ENCODE data around the gene FLNA.

Gene FLNA, protein sequence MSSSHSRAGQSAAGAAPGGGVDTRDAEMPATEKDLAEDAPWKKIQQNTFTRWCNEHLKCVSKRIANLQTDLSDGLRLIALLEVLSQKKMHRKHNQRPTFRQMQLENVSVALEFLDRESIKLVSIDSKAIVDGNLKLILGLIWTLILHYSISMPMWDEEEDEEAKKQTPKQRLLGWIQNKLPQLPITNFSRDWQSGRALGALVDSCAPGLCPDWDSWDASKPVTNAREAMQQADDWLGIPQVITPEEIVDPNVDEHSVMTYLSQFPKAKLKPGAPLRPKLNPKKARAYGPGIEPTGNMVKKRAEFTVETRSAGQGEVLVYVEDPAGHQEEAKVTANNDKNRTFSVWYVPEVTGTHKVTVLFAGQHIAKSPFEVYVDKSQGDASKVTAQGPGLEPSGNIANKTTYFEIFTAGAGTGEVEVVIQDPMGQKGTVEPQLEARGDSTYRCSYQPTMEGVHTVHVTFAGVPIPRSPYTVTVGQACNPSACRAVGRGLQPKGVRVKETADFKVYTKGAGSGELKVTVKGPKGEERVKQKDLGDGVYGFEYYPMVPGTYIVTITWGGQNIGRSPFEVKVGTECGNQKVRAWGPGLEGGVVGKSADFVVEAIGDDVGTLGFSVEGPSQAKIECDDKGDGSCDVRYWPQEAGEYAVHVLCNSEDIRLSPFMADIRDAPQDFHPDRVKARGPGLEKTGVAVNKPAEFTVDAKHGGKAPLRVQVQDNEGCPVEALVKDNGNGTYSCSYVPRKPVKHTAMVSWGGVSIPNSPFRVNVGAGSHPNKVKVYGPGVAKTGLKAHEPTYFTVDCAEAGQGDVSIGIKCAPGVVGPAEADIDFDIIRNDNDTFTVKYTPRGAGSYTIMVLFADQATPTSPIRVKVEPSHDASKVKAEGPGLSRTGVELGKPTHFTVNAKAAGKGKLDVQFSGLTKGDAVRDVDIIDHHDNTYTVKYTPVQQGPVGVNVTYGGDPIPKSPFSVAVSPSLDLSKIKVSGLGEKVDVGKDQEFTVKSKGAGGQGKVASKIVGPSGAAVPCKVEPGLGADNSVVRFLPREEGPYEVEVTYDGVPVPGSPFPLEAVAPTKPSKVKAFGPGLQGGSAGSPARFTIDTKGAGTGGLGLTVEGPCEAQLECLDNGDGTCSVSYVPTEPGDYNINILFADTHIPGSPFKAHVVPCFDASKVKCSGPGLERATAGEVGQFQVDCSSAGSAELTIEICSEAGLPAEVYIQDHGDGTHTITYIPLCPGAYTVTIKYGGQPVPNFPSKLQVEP (N-terminal part only)

GRCh38 chrX:154374313-154375155, at the start of gene FLNA:
TSS of gene FLNA (minus strand) at chrX:154374634. CDS start at chrX:154371245, 3,389 bp downstream.
- DNase-seq, result peak in 16 of 42 donors; percentile 11 to 69 (median 40)
- intact Hi-C loops (cut with DNase I), result loop anchor here (10.0 kb wide), 1 partner anchor 160 kb away; no protein-coding TSS in a partner anchor

DNA sequence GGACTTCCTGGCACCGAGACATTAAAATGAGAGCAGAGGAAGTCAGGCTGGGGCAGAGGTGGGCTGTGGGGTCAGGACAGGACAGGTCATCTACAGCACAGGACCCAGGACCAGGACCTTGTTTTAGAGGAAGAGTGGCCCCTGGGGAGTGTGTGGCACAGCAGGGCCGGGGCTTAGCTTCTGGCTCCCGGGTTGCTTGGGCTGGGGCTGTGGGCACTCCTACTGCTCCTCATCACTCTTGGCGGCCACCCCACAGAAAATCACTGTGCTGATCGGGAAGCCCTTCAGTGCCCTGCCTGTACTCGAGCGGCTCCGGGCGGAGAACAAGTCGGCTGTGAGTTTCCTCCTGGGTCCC, 45.9 kb upstream of the FLNA start:
- intact Hi-C loops (cut with DNase I), result no loop called here
- DNase-seq, result no peak

GRCh38 chrX:154419688-154420401, 45.4 kb upstream of the FLNA start:
- intact Hi-C loops (cut with DNase I), result no loop called here
- no peak for DNase-seq

- intact Hi-C loops (cut with DNase I), result no loop called here
- no peak for DNase-seq
Measured at GRCh38 chrX:154419189-154419588, 44.8 kb upstream of the FLNA start.

- no peak for DNase-seq
Measured at GRCh38 chrX:154417157-154417556, 42.7 kb upstream of the FLNA start.

DNA sequence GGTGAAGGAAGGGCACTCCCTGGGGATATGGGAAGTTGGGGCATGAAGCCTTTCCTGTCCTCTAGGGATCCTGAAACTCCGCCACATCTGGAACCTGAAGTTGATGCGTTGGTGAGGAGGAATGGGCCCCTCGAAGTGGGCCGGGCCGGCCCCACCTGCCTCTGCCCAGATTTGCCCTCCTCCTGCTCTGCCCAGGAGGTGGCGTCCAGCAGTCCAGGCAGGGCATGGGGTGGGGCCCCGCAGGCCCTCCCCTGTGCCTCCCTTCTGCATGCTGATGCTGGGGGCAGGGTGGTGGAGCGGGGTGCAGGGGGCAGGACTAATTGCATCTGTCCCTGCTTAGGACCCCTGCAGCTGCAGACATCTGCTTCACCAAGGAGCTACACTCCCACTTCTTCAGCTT, 38.7 kb upstream of the FLNA start:
- DNase-seq, result no peak

More at GRCh38 chrX:154417157-154417556, 42.7 kb upstream of the FLNA start:
- intact Hi-C loops (cut with DNase I), result no loop called here

GRCh38 chrX:154412468-154412867, 38.0 kb upstream of the FLNA start:
- intact Hi-C loops (cut with DNase I), result no loop called here

More for the DNA sequence above, 38.7 kb upstream of the FLNA start:
- intact Hi-C loops (cut with DNase I), result no loop called here

GRCh38 chrX:154411981-154412340, 37.5 kb upstream of the FLNA start:
- DNase-seq, result peak; percentile 12 to 83 (median 61)
- intact Hi-C loops (cut with DNase I), result no loop called here

More at GRCh38 chrX:154412468-154412867, 38.0 kb upstream of the FLNA start:
- no peak for DNase-seq

DNA sequence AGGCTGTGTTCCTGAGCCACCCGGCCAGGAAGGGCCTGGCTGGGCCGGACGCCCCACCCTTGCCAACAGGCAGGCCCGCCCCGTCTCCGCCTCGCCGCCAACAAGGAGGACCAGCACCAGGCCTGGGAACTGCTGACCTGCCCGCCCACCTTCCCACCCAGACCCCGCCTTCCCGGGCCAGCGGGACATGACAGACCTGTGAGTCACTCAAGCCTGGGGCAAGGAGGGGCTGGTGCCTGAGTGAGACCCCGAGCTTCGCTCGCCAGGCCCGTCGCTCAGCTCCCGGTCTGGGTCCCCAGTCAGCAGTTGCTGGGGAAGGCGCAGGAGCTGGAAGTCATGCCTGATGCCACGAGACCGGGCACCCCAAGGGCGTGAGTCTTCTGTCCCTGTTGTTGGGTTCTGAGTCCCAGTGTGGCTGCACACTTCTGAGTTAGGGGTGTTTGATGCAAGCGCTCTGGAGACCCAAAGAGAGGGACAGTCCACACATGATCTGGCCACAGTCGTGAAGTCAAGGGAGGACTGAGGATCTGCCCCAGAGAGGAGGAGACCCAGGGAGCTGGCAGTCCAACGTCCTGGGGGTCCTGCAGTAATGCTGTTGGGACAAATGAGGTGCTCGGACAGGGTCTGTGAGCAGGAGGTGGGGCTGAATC, 34.9 kb upstream of the FLNA start, which contains the start of gene DNASE1L1:
DNASE1L1 (minus strand) TSS at position 33 of the 650 bp plus-strand sequence. CDS start 3,686 bp downstream, outside the sequence.
- peak in 32 of 42 donors; percentile 14 to 66 (median 37) for DNase-seq
- intact Hi-C loops (cut with DNase I), result no loop called here

DNA sequence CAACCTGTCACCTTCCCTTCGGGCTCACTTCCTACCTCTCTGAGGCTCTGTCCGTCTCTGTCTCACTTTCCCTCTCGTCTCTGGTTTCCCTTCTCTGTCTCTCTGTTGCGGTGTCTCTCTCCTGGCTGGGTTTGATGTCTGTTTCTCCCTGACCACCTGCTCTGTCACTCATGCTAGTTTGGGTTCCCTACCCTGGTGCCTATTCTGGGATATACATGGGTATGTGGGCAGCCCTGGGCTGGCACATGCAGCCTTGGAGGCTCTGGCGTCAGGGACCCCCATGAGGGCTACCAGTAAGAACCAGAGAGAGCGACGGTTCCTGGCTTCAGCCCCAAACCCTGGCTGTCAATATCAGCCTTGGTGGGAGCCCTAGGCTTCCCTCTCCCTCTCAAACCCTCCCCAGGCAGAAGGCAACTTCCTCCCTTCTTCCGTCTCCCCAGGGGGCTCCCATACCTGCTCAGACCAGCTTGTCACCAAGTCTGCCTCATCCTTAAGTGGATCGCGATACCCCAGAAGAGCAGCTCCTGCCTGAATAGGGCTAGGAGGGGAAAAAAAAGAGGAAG, 34.3 kb upstream of the FLNA start:
- DNase-seq, result no peak
- intact Hi-C loops (cut with DNase I), result no loop called here

GRCh38 chrX:154404625-154405192, 30.3 kb upstream of the FLNA start:
- DNase-seq, result no peak
- intact Hi-C loops (cut with DNase I), result no loop called here

- intact Hi-C loops (cut with DNase I), result no loop called here
- DNase-seq, result no peak
Measured at GRCh38 chrX:154403858-154404257, 29.4 kb upstream of the FLNA start.

DNA sequence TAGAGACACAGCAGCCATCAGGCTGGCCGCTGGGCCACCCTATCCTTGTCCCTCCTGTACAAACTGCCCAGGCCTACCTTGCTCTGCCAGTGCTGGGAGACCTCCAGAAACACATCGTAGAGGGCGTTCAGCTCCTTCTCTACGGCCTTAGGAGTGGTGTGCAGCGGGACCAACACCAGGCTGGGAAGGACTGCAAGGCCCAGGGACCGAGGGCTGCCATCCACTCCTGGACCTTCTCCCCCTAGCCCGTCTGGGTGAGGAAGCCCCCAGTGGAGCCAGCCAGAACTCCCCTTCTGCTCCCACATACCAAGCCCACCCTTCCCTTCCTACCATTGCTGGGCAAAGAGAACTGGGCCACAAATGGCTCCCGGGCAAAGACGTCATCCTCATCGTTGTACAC, 28.8 kb upstream of the FLNA start:
- intact Hi-C loops (cut with DNase I), result no loop called here
- DNase-seq, result no peak

- DNase-seq, result no peak
- intact Hi-C loops (cut with DNase I), result no loop called here
Measured at GRCh38 chrX:154402622-154403127, 28.2 kb upstream of the FLNA start.

GRCh38 chrX:154401918-154402621, 27.6 kb upstream of the FLNA start:
- intact Hi-C loops (cut with DNase I), result no loop called here
- no peak for DNase-seq
